ENCODE data around the gene PRR32.
"Not testable (repeated sequence)": the region's sequence is repeated elsewhere in the genome, so short reads cannot be mapped to it uniquely, and the experiment has no call there.

PRR32 gene

GRCh38 chrX:126819429-126819828 is at the start of gene PRR32:
TSS of gene PRR32 (plus strand) at chrX:126819729. CDS start at chrX:126819844, 115 bp downstream.
- DNase-seq = no peak

GRCh38 chrX:126770179-126770578 is 49.4 kb upstream of the PRR32 start:
- DNase-seq = peak; percentile 27

GRCh38 chrX:126785539-126785938 is 34.0 kb upstream of the PRR32 start:
- no peak for DNase-seq

- peak; percentile 17 for DNase-seq
Measured at GRCh38 chrX:126799059-126799458, 20.5 kb upstream of the PRR32 start.

GRCh38 chrX:126806784-126807183 is 12.7 kb upstream of the PRR32 start:
- not testable (repeated sequence) for DNase-seq

- DNase-seq = no peak
Measured at GRCh38 chrX:126815806-126816205, 3.7 kb upstream of the PRR32 start.

- DNase-seq = peak; percentile 94
Measured at GRCh38 chrX:126820700-126821420, 1.3 kb downstream of the PRR32 start.

- no peak for DNase-seq
Measured at GRCh38 chrX:126824338-126825007, 4.9 kb downstream of the PRR32 start.

GRCh38 chrX:126825566-126826193 is 6.2 kb downstream of the PRR32 start:
- DNase-seq = no peak

- no peak for DNase-seq
Measured at GRCh38 chrX:126836186-126836585, 16.7 kb downstream of the PRR32 start.

- peak; percentile 67 for DNase-seq
Measured at GRCh38 chrX:126847143-126847542, 27.6 kb downstream of the PRR32 start.

GRCh38 chrX:126855839-126856524 is 36.5 kb downstream of the PRR32 start:
- DNase-seq = peak; percentile 55
